Hepatocyte (in vitro differentiated cells): Measurements from ENCODE around the gene NKX1-2. TPM values are rescaled to one million over a fixed set of nuclear protein-coding genes. Genes with fewer than 3 reads are reported as not detected.

Experiments
- DNase-seq: peaks from one replicate; pipeline ENCODE4 v3.0.0-alpha.2; 2016; ENCODE audit warnings: low spot score
- H2AFZ ChIP-seq: fragments of 200-600 bp; sonication (generic); 2 replicates; pipeline ENCODE4 v1.6.0; 2016; ENCODE audit warnings: antibody characterized with exemption, mild to moderate bottlenecking
- H3K27ac ChIP-seq: fragments of 200-600 bp; sonication (generic); 2 replicates; pipeline ENCODE4 v1.5.1; 2016; ENCODE audit warnings: mild to moderate bottlenecking
- H3K27me3 ChIP-seq: fragments of 200-600 bp; sonication (generic); 2 replicates; pipeline ENCODE4 v1.6.1; 2016
- H3K36me3 ChIP-seq: fragments of 200-600 bp; sonication (generic); replicated peaks from 2 replicates; pipeline ENCODE4 v1.5.1; 2016; ENCODE audit warnings: low read depth; ENCODE audit not compliant: insufficient read depth
- H3K4me1 ChIP-seq: fragments of 200-600 bp; sonication (generic); 2 replicates; pipeline ENCODE4 v1.5.1; 2016; ENCODE audit warnings: mild to moderate bottlenecking, moderate library complexity; ENCODE audit not compliant: insufficient read depth
- H3K4me2 ChIP-seq: fragments of 200-600 bp; sonication (generic); 2 replicates; pipeline ENCODE4 v1.6.0; 2016
- H3K4me3 ChIP-seq: fragments of 200-600 bp; sonication (generic); 2 replicates; pipeline ENCODE4 v1.5.1; 2016; ENCODE audit warnings: mild to moderate bottlenecking
- H3K79me2 ChIP-seq: fragments of 200-600 bp; sonication (generic); 2 replicates; pipeline ENCODE4 v1.6.0; 2017; ENCODE audit warnings: mild to moderate bottlenecking
- H3K9me2 ChIP-seq: fragments of 200-600 bp; sonication (generic); replicated peaks from 2 replicates; pipeline ENCODE4 v1.6.0; 2017; ENCODE audit warnings: mild to moderate bottlenecking; ENCODE audit not compliant: insufficient read depth
- H3K9me3 ChIP-seq: fragments of 200-600 bp; sonication (generic); 2 replicates; pipeline ENCODE4 v1.5.1; 2016; ENCODE audit warnings: low read depth, mild to moderate bottlenecking
- H4K20me1 ChIP-seq: fragments of 200-600 bp; sonication (generic); 2 replicates; pipeline ENCODE4 v1.6.0; 2016; ENCODE audit warnings: mild to moderate bottlenecking; ENCODE audit not compliant: insufficient read depth, poor library complexity, severe bottlenecking
- CTCF ChIP-seq: fragments of 200-600 bp; sonication (generic); IDR thresholded peaks from 2 replicates; pipeline ENCODE4 v1.5.1; 2016; ENCODE audit warnings: antibody characterized with exemption, mild to moderate bottlenecking; ENCODE audit not compliant: poor library complexity
- EZH2 ChIP-seq: fragments of 200-600 bp; sonication (generic); IDR thresholded peaks from 2 replicates; pipeline ENCODE4 v1.6.1; 2016; ENCODE audit warnings: antibody characterized with exemption, mild to moderate bottlenecking, borderline replicate concordance
- EZH2phosphoT487 ChIP-seq: fragments of 200-600 bp; sonication (generic); IDR thresholded peaks from one replicate; pipeline ENCODE4 v1.6.1; 2018; ENCODE audit warnings: antibody characterized with exemption, mild to moderate bottlenecking, low read depth, moderate library complexity; ENCODE audit not compliant: unreplicated experiment, severe bottlenecking
- WGBS: methylation state at CpG from one replicate; pipeline ENCODE4 v1.1.6; 2016; ENCODE audit warnings: low lambda C conversion rate; ENCODE audit errors: missing lambda C conversion rate; 5-methylcytosine and 5-hydroxymethylcytosine counted together
- polyA plus RNA-seq: library from polyadenylated mRNA; unstranded; fragments of >200 nt; fragmentation: Nextera tagmentation; extraction: Ambion mirVana; gene quantifications from 2 replicates; pipeline ENCODE4 v1.2.1, GENCODE V29; 2016
- total RNA-seq: library from RNA; depleted of rRNA; stranded (reverse); fragments of >200 nt; gene quantifications from 2 replicates; pipeline ENCODE4 v1.2.3, GENCODE V29; 2014

The NKX1-2 gene
- total and polyA plus RNA-seq, 2 experiments from 2014 or later: 0.22 to 2.0 TPM

- peaks cover 20% of the 10 kb centered on the region for H3K4me1 ChIP-seq
- H2AFZ ChIP-seq: no peak overlapping the region
- DNase-seq: peak; percentile 86
- no peaks in the 10 kb centered on the region for H3K27me3 ChIP-seq
- 69% methylated on average over 13 of the region's 13 CpGs for WGBS
- no peaks in the 10 kb centered on the region for H3K9me2 ChIP-seq
- no peak overlapping the region for H3K4me3 ChIP-seq
- H3K9me3 ChIP-seq: no peaks in the 10 kb centered on the region
- no peak for TF ChIP-seq EZH2phosphoT487
- TF ChIP-seq CTCF: no peak
- TF ChIP-seq EZH2: no peak
- peaks cover 21% of the 10 kb centered on the region for H3K79me2 ChIP-seq
- no peaks in the 10 kb centered on the region for H3K36me3 ChIP-seq
- peak overlapping the region; percentile 91 for H3K27ac ChIP-seq
- no peaks in the 10 kb centered on the region for H4K20me1 ChIP-seq
- H3K4me2 ChIP-seq: peak overlapping the region; percentile 64
Observed at GRCh38 chr10:124470544-124471434, 21.0 kb upstream of the NKX1-2 start.

DNA sequence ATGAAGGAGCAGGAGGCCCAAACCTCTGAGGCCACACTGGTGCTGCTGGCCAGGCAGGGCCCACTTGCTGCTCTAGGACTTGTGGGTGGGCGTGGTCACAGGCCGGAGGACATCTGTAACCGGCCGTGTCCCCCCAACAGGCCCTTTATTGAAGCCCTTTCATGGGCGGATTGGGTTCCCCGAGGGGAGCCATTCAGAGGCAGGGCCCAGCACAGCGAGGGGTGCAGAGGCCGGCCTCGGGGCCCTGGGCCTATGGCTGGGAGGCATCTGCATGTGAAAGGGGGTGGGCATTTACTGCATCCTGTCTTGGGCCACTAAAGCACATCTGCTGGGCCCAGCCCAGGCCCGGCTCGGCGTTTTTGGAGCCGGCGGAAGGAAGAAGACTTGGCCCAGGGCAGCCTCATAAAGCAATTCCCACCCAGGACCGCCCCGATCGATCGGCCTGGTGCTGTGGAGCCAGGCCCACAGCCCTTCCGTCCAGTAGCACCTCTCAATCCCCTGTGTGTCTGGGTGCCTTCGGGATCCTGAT is 20.2 kb upstream of the NKX1-2 start:
- peaks cover 24% of the 10 kb centered on the region for H3K4me1 ChIP-seq
- no peaks in the 10 kb centered on the region for H3K9me3 ChIP-seq
- H3K4me2 ChIP-seq: no peak overlapping the region
- no peak overlapping the region for H3K4me3 ChIP-seq
- H3K27me3 ChIP-seq: no peaks in the 10 kb centered on the region
- peaks cover 21% of the 10 kb centered on the region for H3K79me2 ChIP-seq
- no peak for DNase-seq
- 71% methylated on average over 19 of the region's 20 CpGs for WGBS
- no peak overlapping the region for H2AFZ ChIP-seq
- TF ChIP-seq CTCF (no peak), EZH2 (no peak), EZH2phosphoT487 (no peak)
- no peaks in the 10 kb centered on the region for H3K9me2 ChIP-seq
- H3K27ac ChIP-seq: peak overlapping the region; percentile 91
- H4K20me1 ChIP-seq: no peaks in the 10 kb centered on the region
- no peaks in the 10 kb centered on the region for H3K36me3 ChIP-seq

DNA sequence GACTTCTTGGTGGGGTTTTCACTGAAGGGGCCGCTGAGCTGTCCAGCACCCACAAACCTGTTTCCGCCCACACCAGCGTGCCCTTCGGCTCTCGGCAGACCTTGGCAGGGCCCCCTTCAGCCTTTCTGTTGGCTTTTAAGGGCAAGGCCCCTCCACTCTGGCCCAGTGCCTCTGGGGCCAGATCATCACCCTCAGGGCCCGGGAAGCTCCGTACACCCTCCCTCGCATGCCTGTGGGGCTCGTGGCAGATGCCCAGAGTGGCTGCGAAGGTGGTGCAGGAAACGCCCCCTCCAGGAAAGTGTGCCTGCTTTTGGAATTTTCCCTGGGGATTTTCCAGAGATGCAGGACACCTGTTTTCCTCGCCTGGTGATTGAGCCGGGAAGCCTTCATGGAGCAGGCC is 18.8 kb upstream of the NKX1-2 start:
- Histone ChIP-seq H3K27me3 (no peaks in the 10 kb centered on the region), H3K36me3 (no peaks in the 10 kb centered on the region), H4K20me1 (no peaks in the 10 kb centered on the region), H3K9me2 (no peaks in the 10 kb centered on the region), H3K9me3 (no peaks in the 10 kb centered on the region), H3K27ac (no peak overlapping the region), H3K4me3 (no peak overlapping the region), H3K79me2 (peaks cover 21% of the 10 kb centered on the region), H2AFZ (no peak overlapping the region), H3K4me1 (peaks cover 24% of the 10 kb centered on the region), H3K4me2 (no peak overlapping the region)
- DNase-seq: no peak
- TF ChIP-seq CTCF: no peak
- TF ChIP-seq EZH2phosphoT487: no peak
- no peak for TF ChIP-seq EZH2
- 94% methylated on average over 13 of the region's 13 CpGs for WGBS
